ENCODE measurements around the gene RAB9A.

RAB9A gene

DNA sequence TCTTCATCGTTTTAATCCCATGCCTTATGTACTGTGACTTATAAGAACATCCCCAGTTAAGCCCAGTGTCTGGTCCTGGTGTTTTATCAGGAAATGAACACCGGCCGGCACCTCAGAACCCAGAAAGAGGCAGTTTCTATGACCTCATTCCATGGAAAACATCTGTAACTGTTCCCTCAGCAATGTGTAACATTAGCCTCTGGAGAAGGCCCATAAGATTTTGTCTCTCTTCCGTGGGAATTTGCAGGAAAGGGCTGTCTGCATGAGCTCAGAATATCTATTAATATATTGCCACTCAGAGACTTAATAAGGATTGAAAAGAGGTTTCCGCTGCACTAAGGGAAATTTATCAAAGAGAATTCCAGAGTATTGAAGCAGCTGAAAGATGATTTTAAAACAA, 39.1 kb upstream of the RAB9A start:
- TF ChIP-seq, protein P1, sequence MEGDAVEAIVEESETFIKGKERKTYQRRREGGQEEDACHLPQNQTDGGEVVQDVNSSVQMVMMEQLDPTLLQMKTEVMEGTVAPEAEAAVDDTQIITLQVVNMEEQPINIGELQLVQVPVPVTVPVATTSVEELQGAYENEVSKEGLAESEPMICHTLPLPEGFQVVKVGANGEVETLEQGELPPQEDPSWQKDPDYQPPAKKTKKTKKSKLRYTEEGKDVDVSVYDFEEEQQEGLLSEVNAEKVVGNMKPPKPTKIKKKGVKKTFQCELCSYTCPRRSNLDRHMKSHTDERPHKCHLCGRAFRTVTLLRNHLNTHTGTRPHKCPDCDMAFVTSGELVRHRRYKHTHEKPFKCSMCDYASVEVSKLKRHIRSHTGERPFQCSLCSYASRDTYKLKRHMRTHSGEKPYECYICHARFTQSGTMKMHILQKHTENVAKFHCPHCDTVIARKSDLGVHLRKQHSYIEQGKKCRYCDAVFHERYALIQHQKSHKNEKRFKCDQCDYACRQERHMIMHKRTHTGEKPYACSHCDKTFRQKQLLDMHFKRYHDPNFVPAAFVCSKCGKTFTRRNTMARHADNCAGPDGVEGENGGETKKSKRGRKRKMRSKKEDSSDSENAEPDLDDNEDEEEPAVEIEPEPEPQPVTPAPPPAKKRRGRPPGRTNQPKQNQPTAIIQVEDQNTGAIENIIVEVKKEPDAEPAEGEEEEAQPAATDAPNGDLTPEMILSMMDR (IDR thresholded peaks at IDR 0.05; ENCODE audit: low read depth, low read length, missing control alignments) = no peak
- H3K4me3 ChIP-seq (ENCODE audit: low read depth, low read length) = no peak overlapping the region
- no peak overlapping the region for H3K27ac ChIP-seq
- in situ Hi-C loops (cut with HindIII; ENCODE audit: low pct_ligation_motif_present, low sequenced_read_pairs) = no loop called here
- peak; percentile 22 for DNase-seq
- no peaks in the 10 kb centered on the region for H3K36me3 ChIP-seq (replicated peaks)
- no peaks in the 10 kb centered on the region for H3K27me3 ChIP-seq (replicated peaks)

DNA sequence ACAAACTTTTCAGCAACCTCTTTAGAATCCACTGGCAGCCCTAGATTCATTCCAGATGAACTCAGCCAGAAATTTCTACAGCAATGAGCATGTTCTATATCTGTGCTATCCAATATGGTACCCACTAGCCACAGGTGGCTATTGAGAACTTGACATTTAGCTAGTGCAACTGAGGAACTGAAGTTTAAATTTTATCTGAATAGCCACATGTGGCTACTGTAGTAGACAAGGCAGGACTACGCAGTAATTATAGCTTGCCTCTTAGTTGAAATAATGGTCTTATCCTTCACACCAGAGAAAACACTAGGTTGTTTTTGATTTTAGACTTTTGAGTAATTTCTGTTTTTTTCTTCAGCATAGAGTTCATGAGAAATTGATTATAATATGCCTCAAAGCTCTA, 38.6 kb upstream of the RAB9A start:
- Histone ChIP-seq H3K27ac (no peak overlapping the region), H3K36me3 (replicated peaks) (no peaks in the 10 kb centered on the region), H3K27me3 (replicated peaks) (no peaks in the 10 kb centered on the region), H3K4me3 (ENCODE audit: low read depth, low read length) (no peak overlapping the region)
- in situ Hi-C loops (cut with HindIII; ENCODE audit: low pct_ligation_motif_present, low sequenced_read_pairs) = no loop called here
- no peak for DNase-seq
- TF ChIP-seq, protein P1 (IDR thresholded peaks at IDR 0.05; ENCODE audit: low read depth, low read length, missing control alignments) = no peak

DNA sequence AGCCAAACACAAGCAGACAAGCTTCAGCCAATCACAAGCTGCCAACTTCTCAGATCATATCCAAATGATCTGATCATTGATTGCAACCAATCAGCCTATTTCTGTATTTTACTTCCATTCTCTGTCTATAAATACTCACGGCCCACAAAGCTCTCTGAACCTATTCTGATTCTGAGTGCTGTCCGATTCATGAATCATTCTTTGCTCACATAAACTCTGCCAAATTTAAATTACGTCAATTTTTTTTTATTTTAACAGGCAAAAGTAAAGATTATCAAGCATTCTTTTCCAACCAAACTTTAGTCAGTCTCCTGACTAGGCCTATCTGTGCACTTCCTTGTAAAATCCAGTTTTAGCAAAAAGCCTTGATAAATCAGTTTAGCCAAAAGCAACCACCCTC, 37.8 kb upstream of the RAB9A start:
- in situ Hi-C loops (cut with HindIII; ENCODE audit: low pct_ligation_motif_present, low sequenced_read_pairs) = no loop called here
- Histone ChIP-seq H3K36me3 (replicated peaks) (no peaks in the 10 kb centered on the region), H3K27ac (no peak overlapping the region), H3K27me3 (replicated peaks) (no peaks in the 10 kb centered on the region), H3K4me3 (ENCODE audit: low read depth, low read length) (no peak overlapping the region)
- DNase-seq = no peak
- TF ChIP-seq, protein P1 (IDR thresholded peaks at IDR 0.05; ENCODE audit: low read depth, low read length, missing control alignments) = no peak

DNA sequence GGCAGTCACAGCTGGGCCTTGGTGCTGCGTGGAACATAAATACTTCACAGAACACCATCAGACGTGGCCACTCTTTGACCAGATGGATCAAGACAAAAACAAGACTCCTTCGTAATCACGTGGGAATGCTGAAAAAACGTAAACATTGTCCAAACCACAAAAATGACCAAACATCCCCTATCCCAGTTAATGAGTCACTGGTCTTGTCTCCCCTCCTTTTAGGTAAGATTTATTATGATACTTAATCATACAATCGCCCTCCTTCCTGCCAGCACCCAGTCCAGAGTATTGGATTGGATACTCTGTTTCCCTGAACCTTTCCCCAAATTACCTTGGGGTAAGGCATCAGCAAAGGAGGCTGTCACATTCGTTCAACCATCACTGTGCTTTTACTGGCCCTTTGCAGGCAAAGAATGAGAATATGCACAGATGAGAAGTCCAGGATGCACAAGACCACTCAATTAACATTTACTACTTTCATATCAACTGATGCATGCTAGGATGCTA, 36.6 kb upstream of the RAB9A start:
- Histone ChIP-seq H3K27ac (peak overlapping the region; percentile 90), H3K27me3 (replicated peaks) (no peaks in the 10 kb centered on the region), H3K4me3 (ENCODE audit: low read depth, low read length) (peak overlapping the region; percentile 54), H3K36me3 (replicated peaks) (no peaks in the 10 kb centered on the region)
- in situ Hi-C loops (cut with HindIII; ENCODE audit: low pct_ligation_motif_present, low sequenced_read_pairs) = no loop called here
- DNase-seq = peak; percentile 87
- TF ChIP-seq, protein P1 (IDR thresholded peaks at IDR 0.05; ENCODE audit: low read depth, low read length, missing control alignments) = no peak

DNA sequence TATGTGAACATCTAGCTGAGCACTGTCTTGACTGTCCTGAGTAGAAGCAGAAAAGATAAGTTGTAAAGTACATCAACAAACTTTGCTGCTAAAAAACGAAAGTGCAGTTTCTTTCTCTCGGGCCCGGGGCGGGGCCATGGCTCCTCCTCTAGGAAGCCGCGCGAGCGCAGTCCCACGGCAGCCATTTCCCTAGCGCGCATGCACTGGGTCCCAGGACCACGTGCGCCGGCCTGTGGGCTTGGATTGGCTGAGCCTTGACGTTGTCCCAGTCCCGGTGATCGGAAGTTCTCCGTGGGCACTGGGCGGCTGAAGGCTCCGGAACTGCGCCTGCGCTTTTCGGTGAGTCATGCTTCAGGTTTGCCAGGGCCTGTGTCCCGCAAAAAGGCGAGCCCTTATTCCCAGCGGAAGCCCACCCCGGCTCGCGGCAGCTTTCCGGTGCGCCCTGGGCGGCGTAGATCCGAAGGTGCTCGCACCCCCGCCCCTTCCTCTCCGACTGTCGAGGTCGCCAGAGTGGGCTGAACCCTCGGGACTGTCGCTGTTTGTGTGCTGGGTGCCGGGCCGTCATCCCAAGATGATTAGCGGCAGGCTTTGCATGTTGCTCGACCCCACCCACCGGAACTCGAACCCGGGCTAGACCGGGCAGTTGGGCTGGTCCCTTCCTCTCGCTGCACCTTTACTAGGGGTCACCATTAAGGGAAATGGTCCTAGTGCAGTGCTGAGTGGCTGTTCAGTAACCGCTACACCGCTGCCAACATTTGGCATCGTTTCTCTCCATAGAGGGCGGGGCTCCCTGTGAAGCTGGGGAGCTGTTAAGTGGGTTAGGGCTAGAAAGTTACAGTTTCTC, 35.9 kb upstream of the RAB9A start, which contains the start of gene TCEANC:
Gene TCEANC, plus strand, starts transcription at position 292 of the 844 bp plus-strand sequence. CDS start 9,368 bp downstream, outside the sequence.
- Histone ChIP-seq H3K27ac (peak within 1 kb of the TSS; percentile 90), H3K4me3 (ENCODE audit: low read depth, low read length) (peak within 1 kb of the TSS; percentile 72), H3K36me3 (replicated peaks) (no peaks in the 10 kb centered on the region), H3K27me3 (replicated peaks) (no peaks in the 10 kb centered on the region)
- in situ Hi-C loops (cut with HindIII; ENCODE audit: low pct_ligation_motif_present, low sequenced_read_pairs) = no loop called here
- TF ChIP-seq, protein P1 (IDR thresholded peaks at IDR 0.05; ENCODE audit: low read depth, low read length, missing control alignments) = no peak
- peak; percentile 98 for DNase-seq

Data from brain microvascular endothelial cell (primary cell).